GM18868 (cell line): Measurements from ENCODE around the gene HSFX1.
A peak's percentile ranks its signal among the peaks of the same experiment; 100 is the strongest.
"Not testable (repeated sequence)": the region's sequence is repeated elsewhere in the genome, so short reads cannot be mapped to it uniquely, and the experiment has no call there.

Source experiments
- ATAC-seq: cut with Tn5 transposase; IDR thresholded peaks from one replicate; pipeline ENCODE4 v1.9.1; 2021; ENCODE audit warnings: mild to moderate bottlenecking, moderate library complexity; ENCODE audit not compliant: unreplicated experiment

HSFX1 gene

GRCh38 chrX:149773768-149774167 lies at the start of gene HSFX1:
TSS of gene HSFX1 (plus strand) at chrX:149774068. CDS start at chrX:149774682, 614 bp downstream.
- ATAC-seq, result not testable (repeated sequence)

GRCh38 chrX:149727308-149727707 lies 46.6 kb upstream of the HSFX1 start:
- ATAC-seq, result not testable (repeated sequence)

GRCh38 chrX:149742269-149742668 lies 31.6 kb upstream of the HSFX1 start:
- ATAC-seq, result not testable (repeated sequence)

GRCh38 chrX:149746390-149747007 lies 27.4 kb upstream of the HSFX1 start:
- ATAC-seq, result not testable (repeated sequence)

GRCh38 chrX:149757206-149758067 lies 16.4 kb upstream of the HSFX1 start:
- ATAC-seq, result no peak

GRCh38 chrX:149758068-149758714 lies 15.7 kb upstream of the HSFX1 start:
- ATAC-seq, result no peak

- not testable (repeated sequence) for ATAC-seq
Measured at GRCh38 chrX:149758715-149759078, 15.2 kb upstream of the HSFX1 start.

GRCh38 chrX:149759824-149760223 lies 14.0 kb upstream of the HSFX1 start:
- no peak for ATAC-seq

GRCh38 chrX:149760965-149761364 lies 12.9 kb upstream of the HSFX1 start:
- no peak for ATAC-seq

- ATAC-seq, result not testable (repeated sequence)
Measured at GRCh38 chrX:149761858-149762674, 11.8 kb upstream of the HSFX1 start.

- no peak for ATAC-seq
Measured at GRCh38 chrX:149762696-149763614, 10.9 kb upstream of the HSFX1 start.

- not testable (repeated sequence) for ATAC-seq
Measured at GRCh38 chrX:149770344-149770743, 3.5 kb upstream of the HSFX1 start.

- not testable (repeated sequence) for ATAC-seq
Measured at GRCh38 chrX:149773026-149773425, 842 bp upstream of the HSFX1 start.

GRCh38 chrX:149777999-149778398 lies 4.1 kb downstream of the HSFX1 start:
- ATAC-seq, result not testable (repeated sequence)

GRCh38 chrX:149781727-149782126 lies 7.9 kb downstream of the HSFX1 start, which contains the start of gene MAGEA9:
TSS of gene MAGEA9 (plus strand) at chrX:149781930. CDS start at chrX:149786211, 4,281 bp downstream.
- ATAC-seq, result not testable (repeated sequence)

GRCh38 chrX:149795531-149795930 lies 21.7 kb downstream of the HSFX1 start:
- peak; percentile 99 for ATAC-seq

- ATAC-seq, result no peak
Measured at GRCh38 chrX:149799095-149799714, 25.3 kb downstream of the HSFX1 start.

GRCh38 chrX:149799938-149800337 lies 26.1 kb downstream of the HSFX1 start:
- ATAC-seq, result no peak

- ATAC-seq, result no peak
Measured at GRCh38 chrX:149803458-149804062, 29.7 kb downstream of the HSFX1 start.
